Calu3 (cell line): ENCODE data around the gene RAPGEF4. TPM values are rescaled to one million over a fixed set of nuclear protein-coding genes. Genes with fewer than 3 reads are reported as not detected.

Experiments used
- BruUV-seq: library from RNA; stranded (reverse); fragments of 400-500 nt; replicated peaks from 2 replicates; lab custom pipeline; 2021; lab: Mats Ljungman, UMichigan
- CTCF ChIA-PET: fragments of 300-600 bp; sonication (Branson Sonifier 250); formaldehyde crosslinking; loops from one replicate; lab custom pipeline; 2022; ENCODE audit warnings: antibody characterized with exemption; lab: Charles Lee
- DNase-seq: peaks from one replicate; pipeline ENCODE4 v3.0.0; 2022
- H3K27ac Mint-ChIP-seq: one replicate; pipeline ENCODE4 v1.8.0; 2022; ENCODE audit warnings: mixed read lengths; ENCODE audit not compliant: unreplicated experiment
- H3K27me3 Mint-ChIP-seq: one replicate; pipeline ENCODE4 v1.8.0; 2022; ENCODE audit warnings: mixed read lengths; ENCODE audit not compliant: unreplicated experiment
- H3K36me3 Mint-ChIP-seq: one replicate; pipeline ENCODE4 v1.8.0; 2022; ENCODE audit warnings: mild to moderate bottlenecking, moderate library complexity, mixed read lengths; ENCODE audit not compliant: insufficient read depth, unreplicated experiment
- H3K4me1 Mint-ChIP-seq: one replicate; pipeline ENCODE4 v1.8.0; 2022; ENCODE audit warnings: mild to moderate bottlenecking, low read depth, mixed read lengths; ENCODE audit not compliant: unreplicated experiment
- H3K4me3 Mint-ChIP-seq: one replicate; pipeline ENCODE4 v1.8.0; 2022; ENCODE audit warnings: mild to moderate bottlenecking, low read depth, moderate library complexity, mixed read lengths; ENCODE audit not compliant: unreplicated experiment
- H3K9me3 Mint-ChIP-seq: one replicate; pipeline ENCODE4 v1.8.0; 2022; ENCODE audit warnings: low read depth, mixed read lengths; ENCODE audit not compliant: unreplicated experiment
- intact Hi-C: fragments of 100-400 bp; cut with micrococcal nuclease; formaldehyde crosslinking; loops from one replicate; pipeline ENCODE4 v1.10.0; 2022; ENCODE audit not compliant: unreplicated experiment
- total RNA-seq: library from RNA; stranded (reverse); gene quantifications from 2 replicates; pipeline ENCODE4 v1.2.3, GENCODE V29; 2022
- TF ChIP-seq, protein P1 (sequence below): fragments of 200-600 bp; IDR thresholded peaks from one replicate; pipeline ENCODE4 v1.8.0; 2022; ENCODE audit warnings: antibody characterized with exemption; ENCODE audit not compliant: unreplicated experiment

The RAPGEF4 gene
- total RNA-seq, 1 experiment from 2014 or later = 1.8 TPM

DNA sequence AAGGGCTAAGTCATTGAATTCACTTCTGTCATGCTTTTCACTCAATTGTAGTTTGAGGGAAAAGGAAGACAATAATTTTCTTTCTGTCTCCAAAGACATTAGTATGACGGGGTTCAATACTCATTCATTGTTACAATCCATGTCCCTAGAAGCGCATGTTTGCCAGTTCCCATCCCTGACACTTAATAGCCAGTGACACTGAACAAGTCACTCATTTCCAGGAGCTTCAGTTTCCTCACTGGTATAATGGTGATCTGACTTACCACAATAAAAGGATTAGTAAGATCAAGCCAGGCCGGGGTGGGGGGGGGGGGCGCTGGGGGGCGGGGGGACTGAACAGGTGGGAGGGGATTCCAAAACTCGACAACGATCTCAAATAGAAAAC, 195.2 kb downstream of the RAPGEF4 start:
- Mint-ChIP-seq H3K4me1 (peaks cover 14% of the 10 kb centered on the region), H3K36me3 (no peaks in the 10 kb centered on the region), H3K9me3 (no peaks in the 10 kb centered on the region), H3K4me3 (no peak overlapping the region), H3K27ac (no peak overlapping the region), H3K27me3 (peaks cover 14% of the 10 kb centered on the region)
- CTCF ChIA-PET = interaction anchor here (0.6 to 3.3 kb wide), 5 partner anchors 66 to 123 kb away, joined by 3 to 41 read pairs (median 4); no protein-coding TSS in a partner anchor
- TF ChIP-seq, protein P1, sequence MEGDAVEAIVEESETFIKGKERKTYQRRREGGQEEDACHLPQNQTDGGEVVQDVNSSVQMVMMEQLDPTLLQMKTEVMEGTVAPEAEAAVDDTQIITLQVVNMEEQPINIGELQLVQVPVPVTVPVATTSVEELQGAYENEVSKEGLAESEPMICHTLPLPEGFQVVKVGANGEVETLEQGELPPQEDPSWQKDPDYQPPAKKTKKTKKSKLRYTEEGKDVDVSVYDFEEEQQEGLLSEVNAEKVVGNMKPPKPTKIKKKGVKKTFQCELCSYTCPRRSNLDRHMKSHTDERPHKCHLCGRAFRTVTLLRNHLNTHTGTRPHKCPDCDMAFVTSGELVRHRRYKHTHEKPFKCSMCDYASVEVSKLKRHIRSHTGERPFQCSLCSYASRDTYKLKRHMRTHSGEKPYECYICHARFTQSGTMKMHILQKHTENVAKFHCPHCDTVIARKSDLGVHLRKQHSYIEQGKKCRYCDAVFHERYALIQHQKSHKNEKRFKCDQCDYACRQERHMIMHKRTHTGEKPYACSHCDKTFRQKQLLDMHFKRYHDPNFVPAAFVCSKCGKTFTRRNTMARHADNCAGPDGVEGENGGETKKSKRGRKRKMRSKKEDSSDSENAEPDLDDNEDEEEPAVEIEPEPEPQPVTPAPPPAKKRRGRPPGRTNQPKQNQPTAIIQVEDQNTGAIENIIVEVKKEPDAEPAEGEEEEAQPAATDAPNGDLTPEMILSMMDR = no peak
- no TSS peak for BruUV-seq
- no peak for DNase-seq
- intact Hi-C loops = no loop called here

DNA sequence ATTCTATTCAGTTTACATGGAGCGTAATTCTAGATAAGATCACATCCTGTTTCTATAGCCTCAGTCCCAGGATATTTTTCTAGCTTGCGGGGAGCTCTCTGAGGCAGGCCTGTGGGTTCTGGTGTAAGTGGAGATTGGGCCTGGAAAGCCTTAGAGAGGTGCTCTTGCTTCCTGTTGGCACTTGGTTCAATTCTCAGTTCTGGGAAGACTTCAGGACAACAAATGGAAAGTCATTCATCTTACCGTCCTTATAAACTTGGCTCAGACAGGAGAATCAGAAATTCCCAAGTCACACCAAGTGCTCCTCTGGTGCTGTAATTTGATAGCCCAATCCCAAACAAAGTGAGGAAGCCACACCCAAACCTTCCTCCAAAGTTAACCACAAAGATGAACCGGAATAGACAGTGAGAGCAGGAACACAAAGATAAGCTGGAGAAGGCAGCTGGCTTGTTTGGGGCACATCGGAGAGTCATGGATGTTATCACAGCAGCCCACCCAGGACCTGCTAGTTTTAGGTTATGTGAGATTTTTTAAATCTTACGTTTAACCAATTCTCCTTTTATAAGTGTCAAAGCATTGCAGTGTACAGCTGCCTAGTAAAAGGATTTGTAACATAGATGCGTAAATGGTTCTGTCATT, 195.7 kb downstream of the RAPGEF4 start:
- Mint-ChIP-seq H3K36me3 (no peaks in the 10 kb centered on the region), H3K27ac (peak overlapping the region; percentile 19), H3K27me3 (peaks cover 14% of the 10 kb centered on the region), H3K4me3 (no peak overlapping the region), H3K9me3 (no peaks in the 10 kb centered on the region), H3K4me1 (peaks cover 14% of the 10 kb centered on the region)
- TF ChIP-seq, protein P1 = no peak
- CTCF ChIA-PET = interaction anchor here (0.6 to 3.3 kb wide), 6 partner anchors 18 to 124 kb away, joined by 3 to 41 read pairs (median 4); no protein-coding TSS in a partner anchor
- DNase-seq = no peak
- intact Hi-C loops = no loop called here
- no TSS peak for BruUV-seq

DNA sequence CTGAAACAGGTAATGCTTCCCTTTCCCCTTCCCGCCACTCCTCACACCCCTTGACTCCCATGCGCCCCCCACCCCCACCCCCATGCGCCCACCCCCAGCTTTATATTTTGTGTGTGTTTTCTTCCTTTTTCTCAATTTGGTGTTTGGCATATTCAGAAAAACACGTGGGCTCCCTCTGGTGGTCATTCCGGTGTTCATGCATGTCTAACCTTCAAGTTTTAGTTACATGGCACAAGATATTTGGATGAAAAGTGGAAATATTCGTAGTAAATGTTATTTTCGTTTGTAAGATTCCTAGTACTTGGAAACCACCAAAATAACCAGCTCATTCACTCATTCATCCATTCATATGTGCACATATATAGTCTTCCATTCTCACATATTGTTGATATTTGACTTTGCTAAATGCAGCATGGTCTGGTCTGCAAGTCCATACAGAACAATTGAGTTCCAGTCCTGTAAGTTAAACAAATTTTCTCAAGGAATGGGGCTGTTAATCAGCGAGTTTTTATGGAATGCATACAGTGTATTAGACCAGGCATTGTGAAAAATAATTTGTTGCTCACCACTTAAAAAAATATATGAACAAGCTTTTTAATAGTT, 196.4 kb downstream of the RAPGEF4 start:
- peak; percentile 68 for DNase-seq
- Mint-ChIP-seq H3K36me3 (no peaks in the 10 kb centered on the region), H3K9me3 (no peaks in the 10 kb centered on the region), H3K27ac (no peak overlapping the region), H3K27me3 (peaks cover 14% of the 10 kb centered on the region), H3K4me3 (no peak overlapping the region), H3K4me1 (peaks cover 14% of the 10 kb centered on the region)
- no TSS peak for BruUV-seq
- TF ChIP-seq, protein P1 = peak; percentile 69
- intact Hi-C loops = loop anchor here (1.0 to 2.0 kb wide), 3 partner anchors 67 to 131 kb away; no protein-coding TSS in a partner anchor
- CTCF ChIA-PET = interaction anchor here (0.8 to 3.3 kb wide), 6 partner anchors 18 to 566 kb away, joined by 3 to 41 read pairs (median 4); no protein-coding TSS in a partner anchor

DNA sequence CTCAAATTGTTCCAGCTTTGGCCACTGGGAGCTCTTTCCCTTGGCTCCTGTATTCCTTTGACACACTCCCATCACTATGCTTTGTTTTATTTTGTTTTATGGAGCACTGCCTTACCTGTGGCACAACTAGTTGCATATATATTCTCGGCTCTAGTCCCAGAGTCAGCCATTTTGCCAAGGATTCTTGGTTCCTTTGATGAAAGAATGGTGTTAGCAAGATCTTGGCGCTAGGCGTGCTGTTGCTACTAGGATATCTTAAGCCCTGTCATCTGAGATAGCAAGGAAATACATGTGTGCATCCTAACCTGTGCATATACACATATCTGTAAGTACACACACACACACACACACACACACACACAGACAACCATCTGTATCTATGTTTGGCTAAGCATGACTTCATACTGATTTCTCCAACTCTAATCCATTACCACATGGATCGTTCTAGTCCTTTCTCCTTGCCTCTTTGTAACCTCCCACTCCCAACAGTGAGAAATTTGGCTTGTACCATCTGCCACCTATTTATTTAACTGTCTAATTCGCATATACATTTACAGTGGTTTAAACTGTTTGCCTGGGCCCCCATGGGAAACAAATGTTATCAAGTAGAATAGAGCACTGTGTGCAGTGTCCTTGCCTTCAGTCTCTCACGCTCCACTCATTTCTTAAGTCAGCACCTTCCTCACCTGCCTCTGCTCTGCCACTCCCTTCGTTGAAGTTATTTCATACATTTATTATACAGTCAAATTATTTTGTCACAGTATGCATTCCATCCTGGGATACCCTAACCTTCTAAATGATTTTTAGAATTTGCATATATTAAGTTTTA, 202.5 kb downstream of the RAPGEF4 start:
- CTCF ChIA-PET = no interaction called here
- H3K27me3 Mint-ChIP-seq = peaks cover 15% of the 10 kb centered on the region
- no peak for DNase-seq
- H3K4me3 Mint-ChIP-seq = no peak overlapping the region
- intact Hi-C loops = no loop called here
- H3K27ac Mint-ChIP-seq = no peak overlapping the region
- peaks cover 4% of the 10 kb centered on the region for H3K9me3 Mint-ChIP-seq
- H3K4me1 Mint-ChIP-seq = no peaks in the 10 kb centered on the region
- BruUV-seq = no TSS peak
- no peaks in the 10 kb centered on the region for H3K36me3 Mint-ChIP-seq
- TF ChIP-seq, protein P1 = no peak
